Stimulated activated CD4-positive, alpha-beta T cell treated with anti-CD3 and anti-CD28 coated beads, TNF-alpha, amount 100 ng/mL, for 48 hours (primary cell): ENCODE measurements around the gene SCUBE1.

Experiments
- DNase-seq, 3 donors: peaks; one replicate each; pipeline ENCODE4 v3.0.0-alpha.2; 2020; ENCODE audit warnings: low read depth in 3 of 3

SCUBE1 gene

GRCh38 chr22:43157874-43158546 is 185.2 kb downstream of the SCUBE1 start:
- no peak for DNase-seq

- DNase-seq: no peak
Measured at GRCh38 chr22:43156413-43156812, 186.8 kb downstream of the SCUBE1 start.

- DNase-seq: no peak
Measured at GRCh38 chr22:43155789-43156188, 187.4 kb downstream of the SCUBE1 start.

- no peak for DNase-seq
Measured at GRCh38 chr22:43154887-43155536, 188.2 kb downstream of the SCUBE1 start.

GRCh38 chr22:43153899-43154298 is 189.3 kb downstream of the SCUBE1 start:
- no peak for DNase-seq

GRCh38 chr22:43152357-43153071 is 190.7 kb downstream of the SCUBE1 start:
- peak; percentile 20 to 48 (median 45) for DNase-seq

GRCh38 chr22:43152003-43152356 is 191.2 kb downstream of the SCUBE1 start:
- no peak for DNase-seq

GRCh38 chr22:43151251-43152002 is 191.7 kb downstream of the SCUBE1 start, which contains the start of gene TSPO:
TSPO (plus strand) TSS chr22:43151559; CDS start chr22:43159239, 7,680 bp downstream.
- DNase-seq: peak in 2 of 3 donors; percentile 25 to 65

GRCh38 chr22:43150731-43151206 is 192.4 kb downstream of the SCUBE1 start:
- DNase-seq: no peak

GRCh38 chr22:43148581-43148980 is 194.6 kb downstream of the SCUBE1 start:
- DNase-seq: no peak

- no peak for DNase-seq
Measured at GRCh38 chr22:43147821-43148220, 195.4 kb downstream of the SCUBE1 start.
